GM18505 (cell line): ENCODE measurements around the gene SOX2.

Experiments
- ATAC-seq: cut with Tn5 transposase; IDR thresholded peaks from one replicate; pipeline ENCODE4 v1.9.1; 2021; ENCODE audit not compliant: unreplicated experiment
- POLR2A ChIP-seq: IDR thresholded peaks from 4 replicates; pipeline ENCODE4 v1.6.1; 2011; ENCODE audit warnings: borderline replicate concordance; ENCODE audit not compliant: insufficient read depth, insufficient read length; ENCODE audit errors: extremely low read depth

Gene SOX2

GRCh38 chr3:181712553-181713279 is 991 bp downstream of the SOX2 start:
- ATAC-seq = no peak
- TF ChIP-seq POLR2A = no peak

DNA sequence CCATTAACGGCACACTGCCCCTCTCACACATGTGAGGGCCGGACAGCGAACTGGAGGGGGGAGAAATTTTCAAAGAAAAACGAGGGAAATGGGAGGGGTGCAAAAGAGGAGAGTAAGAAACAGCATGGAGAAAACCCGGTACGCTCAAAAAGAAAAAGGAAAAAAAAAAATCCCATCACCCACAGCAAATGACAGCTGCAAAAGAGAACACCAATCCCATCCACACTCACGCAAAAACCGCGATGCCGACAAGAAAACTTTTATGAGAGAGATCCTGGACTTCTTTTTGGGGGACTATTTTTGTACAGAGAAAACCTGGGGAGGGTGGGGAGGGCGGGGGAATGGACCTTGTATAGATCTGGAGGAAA is 1.5 kb downstream of the SOX2 start:
- ATAC-seq = no peak
- no peak for TF ChIP-seq POLR2A

GRCh38 chr3:181713676-181714612 is 2.2 kb downstream of the SOX2 start:
- ATAC-seq = no peak
- TF ChIP-seq POLR2A = no peak

DNA sequence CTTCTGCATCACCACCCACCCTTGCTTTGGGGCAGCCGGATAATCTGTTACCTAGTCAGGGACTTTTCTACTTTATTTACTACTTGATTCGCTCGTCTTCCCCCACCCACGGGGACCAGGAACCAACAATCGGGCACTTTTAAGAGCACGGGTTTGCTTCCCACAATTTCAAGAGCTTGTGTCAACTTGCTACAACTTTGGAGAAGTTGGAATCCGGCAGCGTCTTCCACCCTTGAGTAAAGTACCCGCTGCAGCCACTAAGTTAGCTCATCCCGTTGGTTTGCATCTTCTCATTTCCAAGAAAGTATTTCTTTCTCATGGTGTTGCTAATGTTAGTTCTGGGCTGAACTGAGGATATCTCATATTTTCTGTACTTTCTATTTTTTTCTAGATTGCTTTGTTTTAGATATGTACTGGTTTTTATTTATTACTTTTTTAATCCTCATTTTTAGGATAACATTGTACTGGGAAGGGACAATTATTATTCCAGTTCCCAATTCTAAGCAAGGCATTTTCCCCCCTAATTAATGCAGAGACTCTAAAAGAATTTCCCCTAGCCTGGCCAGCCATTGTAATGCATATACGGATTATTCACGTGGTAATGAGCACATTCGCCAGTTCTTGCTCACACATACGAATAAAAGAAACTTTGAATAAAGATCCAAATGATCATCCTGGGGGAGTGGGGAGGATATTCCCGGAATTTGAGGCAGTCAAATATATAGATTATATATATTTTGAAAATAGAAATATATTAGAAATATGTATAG is 4.0 kb downstream of the SOX2 start:
- TF ChIP-seq POLR2A = no peak
- ATAC-seq = no peak

DNA sequence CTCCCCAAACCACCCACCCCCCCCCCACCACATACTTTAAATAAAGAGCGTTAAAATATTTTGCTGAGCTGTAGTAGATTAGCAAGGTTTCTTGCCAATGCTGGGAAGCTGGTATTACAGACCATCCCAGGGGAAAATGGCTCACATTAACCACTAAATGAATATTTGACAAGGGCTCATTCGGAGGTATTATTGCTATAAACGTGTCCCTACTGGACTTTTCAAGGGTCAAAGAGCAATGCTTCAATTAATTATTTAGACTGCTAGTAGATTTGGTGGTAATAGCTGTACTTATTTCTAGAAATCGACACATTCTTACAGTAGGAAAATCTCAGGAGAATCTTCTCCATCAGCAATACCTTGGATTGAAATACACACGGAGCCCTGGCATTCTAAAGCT is 5.2 kb downstream of the SOX2 start:
- no peak for TF ChIP-seq POLR2A
- no peak for ATAC-seq

DNA sequence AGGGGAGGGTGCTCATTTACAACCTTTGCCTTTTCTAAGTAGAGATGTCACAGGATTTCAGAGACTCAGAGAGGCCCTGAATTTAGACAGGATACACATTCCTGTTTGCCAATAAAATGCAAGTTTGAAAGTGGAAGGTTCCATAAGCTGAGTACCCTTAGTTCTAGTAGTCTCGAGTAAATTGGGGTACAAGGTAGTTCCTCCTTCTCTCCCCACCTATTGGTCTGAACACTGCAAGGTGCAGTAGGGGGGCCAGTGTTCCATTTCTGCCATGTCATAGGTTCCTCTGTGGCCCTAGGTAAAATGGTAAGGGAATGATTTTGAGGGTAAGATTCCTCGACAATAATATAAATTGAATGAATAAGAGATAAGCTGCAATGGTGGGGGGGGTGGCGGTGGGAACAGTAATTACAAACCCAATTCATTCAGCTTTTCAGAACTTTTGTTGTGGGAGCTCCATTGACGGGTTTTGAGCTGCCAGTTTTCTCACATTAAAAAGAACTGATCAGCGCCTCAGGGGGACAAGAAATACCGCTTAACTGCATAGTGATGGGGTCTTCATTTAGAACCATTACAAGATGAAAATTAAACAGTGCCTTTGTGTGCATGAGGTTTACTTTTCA is 5.9 kb downstream of the SOX2 start:
- TF ChIP-seq POLR2A = no peak
- ATAC-seq = no peak

DNA sequence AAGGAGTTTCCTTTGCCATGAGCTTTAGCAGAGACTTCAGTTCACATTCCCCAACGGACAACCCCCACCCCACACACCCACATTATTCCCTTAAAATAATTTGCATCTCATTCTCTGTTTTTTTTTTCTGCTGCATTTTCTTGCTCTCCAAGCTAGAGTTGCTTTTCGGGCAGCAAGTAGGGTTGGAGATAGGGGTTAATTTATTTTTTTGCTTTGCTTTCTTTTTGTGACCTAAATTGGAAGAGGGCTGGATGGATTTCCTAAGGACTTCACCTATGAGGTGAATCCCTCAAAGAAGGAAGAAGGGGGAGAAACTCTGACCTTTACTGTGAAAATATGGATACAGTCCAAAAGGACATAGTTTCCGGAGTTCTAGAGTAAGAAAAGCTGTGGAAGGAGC is 6.6 kb downstream of the SOX2 start:
- no peak for TF ChIP-seq POLR2A
- ATAC-seq = no peak

GRCh38 chr3:181718987-181719911 is 7.5 kb downstream of the SOX2 start:
- no peak for TF ChIP-seq POLR2A
- no peak for ATAC-seq

DNA sequence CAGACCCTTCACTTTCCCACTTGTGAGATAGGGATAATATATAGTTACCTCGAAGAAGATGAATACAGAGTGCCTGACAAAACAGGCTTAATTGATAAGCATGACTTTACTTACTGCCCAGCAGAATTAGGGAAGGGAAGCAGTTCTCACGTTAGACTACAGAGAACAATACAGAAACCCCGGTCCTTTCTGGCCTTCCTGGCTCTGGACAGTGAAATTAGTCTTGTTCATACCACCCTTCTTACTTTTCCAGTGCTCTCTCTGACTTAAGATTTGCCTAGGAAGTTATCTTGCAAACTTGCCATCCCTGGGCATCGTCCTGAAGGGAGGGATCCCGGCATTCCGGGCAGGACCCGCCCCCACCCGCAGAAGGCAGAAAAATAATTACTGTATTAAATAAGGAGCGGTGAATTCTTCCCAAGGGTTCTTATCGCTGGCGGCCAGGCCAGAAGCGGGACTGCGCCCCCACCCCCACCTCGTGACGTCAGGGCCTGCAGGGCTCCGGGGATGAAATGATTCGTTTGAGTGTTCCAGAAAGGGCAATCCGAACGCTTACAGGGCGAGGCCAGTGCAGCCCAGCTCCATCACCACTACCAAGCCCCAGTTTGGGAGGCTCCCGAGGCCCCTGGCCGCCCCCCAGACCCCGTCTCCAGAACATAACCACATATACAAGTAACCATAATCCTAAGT is 8.4 kb downstream of the SOX2 start:
- ATAC-seq = no peak

DNA sequence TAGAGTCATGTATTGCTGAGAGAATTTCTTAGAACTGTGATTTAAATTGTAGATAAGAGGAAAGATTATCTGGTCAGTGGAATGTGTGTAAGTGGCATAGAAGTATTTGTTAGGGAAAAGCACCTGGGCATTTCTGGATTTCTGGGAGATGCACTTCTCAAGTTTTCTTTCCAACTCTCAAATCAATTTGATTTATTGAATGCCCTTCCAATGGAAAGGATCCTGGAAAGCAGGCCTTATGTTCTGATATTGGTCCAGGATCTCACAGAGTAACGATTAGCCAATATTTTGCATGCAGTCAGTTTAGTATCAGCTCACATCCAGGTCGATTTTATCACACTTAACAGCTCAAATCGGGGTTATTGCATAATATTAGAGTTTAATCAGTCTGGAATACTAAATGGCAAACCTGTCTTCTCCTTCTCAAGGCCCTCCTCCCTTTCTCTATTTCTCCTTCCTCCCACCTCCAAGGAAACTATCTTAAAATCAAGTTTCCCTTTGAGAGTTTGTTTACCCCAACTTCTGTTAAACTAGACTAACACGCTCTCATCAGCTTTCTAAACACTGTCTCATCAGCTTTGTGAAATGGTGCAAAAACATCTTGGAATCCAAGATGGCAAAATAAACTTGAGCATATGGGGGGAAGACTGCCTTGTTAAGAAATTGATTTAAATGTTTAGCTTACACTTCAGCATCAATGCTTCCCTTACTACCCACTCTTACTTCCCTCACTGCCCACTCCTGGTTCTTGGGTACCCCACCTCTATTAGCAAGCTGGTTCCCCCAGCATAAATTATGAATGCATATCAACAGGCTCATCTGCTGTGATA is 9.5 kb downstream of the SOX2 start:
- TF ChIP-seq POLR2A = no peak
- no peak for ATAC-seq

More for the DNA sequence above, 8.4 kb downstream of the SOX2 start:
- TF ChIP-seq POLR2A = no peak

GRCh38 chr3:181722156-181722555 is 10.4 kb downstream of the SOX2 start:
- ATAC-seq = no peak
- no peak for TF ChIP-seq POLR2A
